Sigmoid colon (tissue), 7 donors: ENCODE measurements around the gene CDK8. TPM values are rescaled to one million over a fixed set of nuclear protein-coding genes. Genes with fewer than 3 reads are reported as not detected.

ENCODE experiments used
- DNase-seq: peaks from one replicate; pipeline ENCODE4 v3.0.0-alpha.2; 2019
- H3K27ac ChIP-seq, 4 donors: fragments of 200-600 bp; sonication (generic); one replicate each; pipeline ENCODE4 v1.5.1; 2016 to 2019; ENCODE audit warnings: mild to moderate bottlenecking in 1 of 4
- H3K27me3 ChIP-seq, 3 donors: fragments of 200-600 bp; sonication (generic); one replicate each; pipeline ENCODE4 v1.5.1; 2019; ENCODE audit warnings: mild to moderate bottlenecking in 1 of 3
- H3K36me3 ChIP-seq, 4 donors: fragments of 200-600 bp; sonication (generic); one replicate each; pipeline ENCODE4 v1.5.1; 2016 to 2019
- H3K4me1 ChIP-seq, 4 donors: fragments of 200-600 bp; sonication (generic); one replicate each; pipeline ENCODE4 v1.5.1; 2017 to 2019
- H3K4me3 ChIP-seq, 4 donors: fragments of 200-600 bp; sonication (generic); one replicate each; pipeline ENCODE4 v1.5.1; 2017 to 2019; ENCODE audit warnings: mild to moderate bottlenecking in 2 of 4, moderate library complexity in 1 of 4
- H3K9me3 ChIP-seq, 4 donors: fragments of 200-600 bp in 3 of 4; sonication (generic) in 3 of 4; one replicate each; pipeline versions ENCODE4 v1.5.1 to v1.6.1; 2013 to 2019
- CTCF ChIP-seq, 4 experiments: fragments of 450-650 bp in 3 of 4; fragments of 200-600 bp in 1 of 4; IDR thresholded peaks; one replicate each; pipeline ENCODE4 v1.5.1; 2016 to 2019; ENCODE audit warnings: antibody characterized with exemption in 4 of 4, mild to moderate bottlenecking in 3 of 4, moderate library complexity in 2 of 4
- EP300 ChIP-seq, 4 donors: sonication (generic); formaldehyde crosslinking; IDR thresholded peaks; one replicate each; pipeline ENCODE4 v1.6.1; 2017; ENCODE audit warnings: antibody characterized with exemption in 4 of 4
- POLR2A ChIP-seq, 2 donors: fragments of 450-650 bp; IDR thresholded peaks; one replicate each; pipeline ENCODE4 v1.6.1; 2016; ENCODE audit warnings: antibody characterized with exemption in 2 of 2, mild to moderate bottlenecking in 2 of 2, moderate library complexity in 2 of 2
- POLR2AphosphoS5 ChIP-seq, 4 donors: sonication (generic); formaldehyde crosslinking; IDR thresholded peaks; one replicate each; pipeline ENCODE4 v1.6.1; 2017; ENCODE audit warnings: antibody characterized with exemption in 4 of 4
- WGBS, 2 donors: extraction: QIAGEN DNeasy Blood & Tissue Kit; methylation state at CpG; one replicate each; pipeline ENCODE4 v1.1.7; 2013; 5-methylcytosine and 5-hydroxymethylcytosine counted together
- intact Hi-C: fragments of 100-400 bp; cut with DNase I; formaldehyde crosslinking; loops from one replicate; pipeline ENCODE4 v1.15.1; 2023
- polyA plus RNA-seq, 3 donors: library from polyadenylated mRNA; stranded (reverse); fragments of 200-250 nt; gene quantifications; one replicate each; pipeline ENCODE4 v1.2.3, GENCODE V29; 2013
- total RNA-seq, 4 donors: library from RNA; depleted of rRNA; stranded (reverse); fragments of >200 nt; gene quantifications; one replicate each; pipeline ENCODE4 v1.1.0, GENCODE V29; 2016
- donor health status: healthy with polysubstance abuse.
- donor health status: Bipolar disorder and iron deficiency.
- donor health status: healthy.

Gene CDK8
- total and polyA plus RNA-seq, 7 donors: 10.8 to 78.6 (median 42.3) TPM

GRCh38 chr13:26400545-26400944 lies 146.6 kb downstream of the CDK8 start:
- H3K9me3 ChIP-seq: no peaks in the 10 kb centered on the region
- peaks cover 0 to 52% (median 6%) of the 10 kb centered on the region in 4 donors for H3K36me3 ChIP-seq
- no peak overlapping the region for H3K4me3 ChIP-seq
- no peak for TF ChIP-seq CTCF (IDR thresholded peaks at IDR 0.05)
- TF ChIP-seq EP300 (IDR thresholded peaks at IDR 0.05): no peak
- TF ChIP-seq POLR2A (IDR thresholded peaks at IDR 0.05): no peak
- no peak for TF ChIP-seq POLR2AphosphoS5 (IDR thresholded peaks at IDR 0.05)
- no peak overlapping the region for H3K27ac ChIP-seq
- intact Hi-C loops: no loop called here
- WGBS, 2 donors: 88 to 95% methylated on average over 1 of the region's 1 CpG
- H3K27me3 ChIP-seq: no peaks in the 10 kb centered on the region
- no peak for DNase-seq
- peaks cover 0 to under 1% (median 0%) of the 10 kb centered on the region in 4 donors for H3K4me1 ChIP-seq

- H3K4me1 ChIP-seq: no peaks in the 10 kb centered on the region
- no peaks in the 10 kb centered on the region for H3K9me3 ChIP-seq
- no peak for DNase-seq
- no peak overlapping the region for H3K4me3 ChIP-seq
- H3K27me3 ChIP-seq: no peaks in the 10 kb centered on the region
- no peak overlapping the region for H3K27ac ChIP-seq
- no peak for TF ChIP-seq EP300 (IDR thresholded peaks at IDR 0.05)
- no peak for TF ChIP-seq POLR2AphosphoS5 (IDR thresholded peaks at IDR 0.05)
- no peak for TF ChIP-seq CTCF (IDR thresholded peaks at IDR 0.05)
- no peak for TF ChIP-seq POLR2A (IDR thresholded peaks at IDR 0.05)
- WGBS, 2 donors: 90 to 95% methylated on average over 6 of the region's 6 CpGs
- peaks cover 0 to 57% (median 6%) of the 10 kb centered on the region in 4 donors for H3K36me3 ChIP-seq
- intact Hi-C loops: no loop called here
Observed at GRCh38 chr13:26401069-26401468, 147.1 kb downstream of the CDK8 start.

GRCh38 chr13:26401578-26402021 lies 147.7 kb downstream of the CDK8 start:
- no peak for TF ChIP-seq EP300 (IDR thresholded peaks at IDR 0.05)
- no peak for TF ChIP-seq CTCF (IDR thresholded peaks at IDR 0.05)
- TF ChIP-seq POLR2AphosphoS5 (IDR thresholded peaks at IDR 0.05): no peak
- no peak for TF ChIP-seq POLR2A (IDR thresholded peaks at IDR 0.05)
- Histone ChIP-seq H3K27me3 (no peaks in the 10 kb centered on the region), H3K27ac (no peak overlapping the region), H3K4me1 (no peaks in the 10 kb centered on the region), H3K4me3 (no peak overlapping the region), H3K9me3 (no peaks in the 10 kb centered on the region), H3K36me3 (peaks cover 0 to 63% (median 6%) of the 10 kb centered on the region in 4 donors)
- no peak for DNase-seq
- WGBS, 2 donors: 19 to 67% methylated on average over 3 of the region's 3 CpGs
- intact Hi-C loops: no loop called here

- no peaks in the 10 kb centered on the region for H3K9me3 ChIP-seq
- no peak overlapping the region for H3K4me3 ChIP-seq
- H3K27me3 ChIP-seq: no peaks in the 10 kb centered on the region
- intact Hi-C loops: no loop called here
- H3K36me3 ChIP-seq: peaks cover 0 to 69% (median 4%) of the 10 kb centered on the region in 4 donors
- H3K4me1 ChIP-seq: no peaks in the 10 kb centered on the region
- H3K27ac ChIP-seq: no peak overlapping the region
- no peak for DNase-seq
- WGBS, 2 donors: 81 to 97% methylated on average over 6 of the region's 6 CpGs
- TF ChIP-seq POLR2AphosphoS5 (IDR thresholded peaks at IDR 0.05) (no peak), POLR2A (IDR thresholded peaks at IDR 0.05) (no peak), CTCF (IDR thresholded peaks at IDR 0.05) (no peak), EP300 (IDR thresholded peaks at IDR 0.05) (no peak)
Observed at GRCh38 chr13:26406791-26407190, 152.9 kb downstream of the CDK8 start.

- no peak for DNase-seq
- intact Hi-C loops: no loop called here
- peaks cover 0 to 4% (median 0%) of the 10 kb centered on the region in 4 donors for H3K4me1 ChIP-seq
- TF ChIP-seq CTCF (IDR thresholded peaks at IDR 0.05): no peak
- no peak for TF ChIP-seq POLR2AphosphoS5 (IDR thresholded peaks at IDR 0.05)
- TF ChIP-seq POLR2A (IDR thresholded peaks at IDR 0.05): no peak
- no peak for TF ChIP-seq EP300 (IDR thresholded peaks at IDR 0.05)
- H3K9me3 ChIP-seq: peaks cover 0 to 4% (median 0%) of the 10 kb centered on the region in 4 donors
- H3K27ac ChIP-seq: peak overlapping the region in 1 of 4 donors; percentile 41
- no peak overlapping the region for H3K4me3 ChIP-seq
- WGBS, 2 donors: 71 to 79% methylated on average over 3 of the region's 3 CpGs
- no peaks in the 10 kb centered on the region for H3K27me3 ChIP-seq
- peaks cover 0 to 26% (median 3%) of the 10 kb centered on the region in 4 donors for H3K36me3 ChIP-seq
Observed at GRCh38 chr13:26411206-26411605, 157.3 kb downstream of the CDK8 start.
